ENCODE data around the gene ETS2.

ETS2 gene

GRCh38 chr21:38811257-38811656 is 5.5 kb downstream of the ETS2 start:
- Histone ChIP-seq H3K27ac (ENCODE audit: low read depth, low read length) (peak overlapping the region; percentile 94), H3K4me1 (ENCODE audit: control insufficient read depth, insufficient read depth, low read length) (peaks cover 71% of the 10 kb centered on the region), H3K9me3 (ENCODE audit: control insufficient read depth, insufficient read depth, low read length) (no peaks in the 10 kb centered on the region; the same call in 1 of the 2 replicates), H3K4me3 (ENCODE audit: low read depth, low read length) (peak overlapping the region; percentile 22), H3K36me3 (ENCODE audit: control insufficient read depth, insufficient read depth, low read length) (peaks cover 61% of the 10 kb centered on the region), H3K9ac (ENCODE audit: low read depth, low read length) (no peak overlapping the region), H3K27me3 (ENCODE audit: control insufficient read depth, insufficient read depth, low read length) (no peaks in the 10 kb centered on the region)

- H3K9me3 ChIP-seq (ENCODE audit: control insufficient read depth, insufficient read depth, low read length) = no peaks in the 10 kb centered on the region; the same call in 1 of the 2 replicates
- H3K36me3 ChIP-seq (ENCODE audit: control insufficient read depth, insufficient read depth, low read length) = peaks cover 75% of the 10 kb centered on the region
- no peaks in the 10 kb centered on the region for H3K27me3 ChIP-seq (ENCODE audit: control insufficient read depth, insufficient read depth, low read length)
- no peak overlapping the region for H3K4me3 ChIP-seq (ENCODE audit: low read depth, low read length)
- H3K9ac ChIP-seq (ENCODE audit: low read depth, low read length) = no peak overlapping the region
- H3K27ac ChIP-seq (ENCODE audit: low read depth, low read length) = peak overlapping the region; percentile 94
- peaks cover 62% of the 10 kb centered on the region for H3K4me1 ChIP-seq (ENCODE audit: control insufficient read depth, insufficient read depth, low read length)
Observed at GRCh38 chr21:38813143-38813542, 7.4 kb downstream of the ETS2 start.

GRCh38 chr21:38813547-38813946 is 7.8 kb downstream of the ETS2 start:
- peak overlapping the region; percentile 94 for H3K27ac ChIP-seq (ENCODE audit: low read depth, low read length)
- no peaks in the 10 kb centered on the region for H3K27me3 ChIP-seq (ENCODE audit: control insufficient read depth, insufficient read depth, low read length)
- peaks cover 77% of the 10 kb centered on the region for H3K36me3 ChIP-seq (ENCODE audit: control insufficient read depth, insufficient read depth, low read length)
- no peak overlapping the region for H3K9ac ChIP-seq (ENCODE audit: low read depth, low read length)
- no peaks in the 10 kb centered on the region; the same call in 1 of the 2 replicates for H3K9me3 ChIP-seq (ENCODE audit: control insufficient read depth, insufficient read depth, low read length)
- H3K4me3 ChIP-seq (ENCODE audit: low read depth, low read length) = no peak overlapping the region
- H3K4me1 ChIP-seq (ENCODE audit: control insufficient read depth, insufficient read depth, low read length) = peaks cover 58% of the 10 kb centered on the region

GRCh38 chr21:38814126-38815059 is 8.7 kb downstream of the ETS2 start:
- Histone ChIP-seq H3K9me3 (ENCODE audit: control insufficient read depth, insufficient read depth, low read length) (no peaks in the 10 kb centered on the region; the same call in 1 of the 2 replicates), H3K4me1 (ENCODE audit: control insufficient read depth, insufficient read depth, low read length) (peaks cover 49% of the 10 kb centered on the region), H3K36me3 (ENCODE audit: control insufficient read depth, insufficient read depth, low read length) (peaks cover 85% of the 10 kb centered on the region), H3K27ac (ENCODE audit: low read depth, low read length) (peak overlapping the region; percentile 79), H3K9ac (ENCODE audit: low read depth, low read length) (no peak overlapping the region), H3K27me3 (ENCODE audit: control insufficient read depth, insufficient read depth, low read length) (no peaks in the 10 kb centered on the region), H3K4me3 (ENCODE audit: low read depth, low read length) (no peak overlapping the region)

- peaks cover 89% of the 10 kb centered on the region for H3K36me3 ChIP-seq (ENCODE audit: control insufficient read depth, insufficient read depth, low read length)
- H3K9me3 ChIP-seq (ENCODE audit: control insufficient read depth, insufficient read depth, low read length) = no peaks in the 10 kb centered on the region; the same call in 1 of the 2 replicates
- H3K9ac ChIP-seq (ENCODE audit: low read depth, low read length) = no peak overlapping the region
- no peak overlapping the region for H3K4me3 ChIP-seq (ENCODE audit: low read depth, low read length)
- H3K27me3 ChIP-seq (ENCODE audit: control insufficient read depth, insufficient read depth, low read length) = no peaks in the 10 kb centered on the region
- peak overlapping the region; percentile 79 for H3K27ac ChIP-seq (ENCODE audit: low read depth, low read length)
- H3K4me1 ChIP-seq (ENCODE audit: control insufficient read depth, insufficient read depth, low read length) = peaks cover 43% of the 10 kb centered on the region
Observed at GRCh38 chr21:38815060-38815405, 9.3 kb downstream of the ETS2 start.

- Histone ChIP-seq H3K27me3 (ENCODE audit: control insufficient read depth, insufficient read depth, low read length) (no peaks in the 10 kb centered on the region), H3K4me3 (ENCODE audit: low read depth, low read length) (no peak overlapping the region), H3K27ac (ENCODE audit: low read depth, low read length) (no peak overlapping the region), H3K9me3 (ENCODE audit: control insufficient read depth, insufficient read depth, low read length) (no peaks in the 10 kb centered on the region; the same call in 1 of the 2 replicates), H3K9ac (ENCODE audit: low read depth, low read length) (no peak overlapping the region), H3K36me3 (ENCODE audit: control insufficient read depth, insufficient read depth, low read length) (peaks cover 94% of the 10 kb centered on the region), H3K4me1 (ENCODE audit: control insufficient read depth, insufficient read depth, low read length) (peaks cover 29% of the 10 kb centered on the region)
Observed at GRCh38 chr21:38816400-38816977, 10.8 kb downstream of the ETS2 start.

- Histone ChIP-seq H3K9me3 (ENCODE audit: control insufficient read depth, insufficient read depth, low read length) (no peaks in the 10 kb centered on the region; the same call in 1 of the 2 replicates), H3K27me3 (ENCODE audit: control insufficient read depth, insufficient read depth, low read length) (no peaks in the 10 kb centered on the region), H3K4me3 (ENCODE audit: low read depth, low read length) (no peak overlapping the region), H3K27ac (ENCODE audit: low read depth, low read length) (no peak overlapping the region), H3K36me3 (ENCODE audit: control insufficient read depth, insufficient read depth, low read length) (peaks cover 98% of the 10 kb centered on the region), H3K9ac (ENCODE audit: low read depth, low read length) (no peak overlapping the region), H3K4me1 (ENCODE audit: control insufficient read depth, insufficient read depth, low read length) (peaks cover 19% of the 10 kb centered on the region)
Observed at GRCh38 chr21:38817371-38818324, 11.9 kb downstream of the ETS2 start.

GRCh38 chr21:38818325-38818723 is 12.6 kb downstream of the ETS2 start:
- Histone ChIP-seq H3K4me3 (ENCODE audit: low read depth, low read length) (no peak overlapping the region), H3K27ac (ENCODE audit: low read depth, low read length) (no peak overlapping the region), H3K36me3 (ENCODE audit: control insufficient read depth, insufficient read depth, low read length) (peaks cover 98% of the 10 kb centered on the region), H3K9me3 (ENCODE audit: control insufficient read depth, insufficient read depth, low read length) (no peaks in the 10 kb centered on the region; the same call in 1 of the 2 replicates), H3K9ac (ENCODE audit: low read depth, low read length) (no peak overlapping the region), H3K27me3 (ENCODE audit: control insufficient read depth, insufficient read depth, low read length) (no peaks in the 10 kb centered on the region), H3K4me1 (ENCODE audit: control insufficient read depth, insufficient read depth, low read length) (peaks cover 12% of the 10 kb centered on the region)

- no peak overlapping the region for H3K27ac ChIP-seq (ENCODE audit: low read depth, low read length)
- no peak overlapping the region for H3K9ac ChIP-seq (ENCODE audit: low read depth, low read length)
- H3K4me1 ChIP-seq (ENCODE audit: control insufficient read depth, insufficient read depth, low read length) = peaks cover 3% of the 10 kb centered on the region
- H3K4me3 ChIP-seq (ENCODE audit: low read depth, low read length) = no peak overlapping the region
- H3K27me3 ChIP-seq (ENCODE audit: control insufficient read depth, insufficient read depth, low read length) = no peaks in the 10 kb centered on the region
- no peaks in the 10 kb centered on the region; the same call in 1 of the 2 replicates for H3K9me3 ChIP-seq (ENCODE audit: control insufficient read depth, insufficient read depth, low read length)
- H3K36me3 ChIP-seq (ENCODE audit: control insufficient read depth, insufficient read depth, low read length) = peaks cover 98% of the 10 kb centered on the region
Observed at GRCh38 chr21:38819051-38819718, 13.5 kb downstream of the ETS2 start.

- no peaks in the 10 kb centered on the region; the same call in 1 of the 2 replicates for H3K9me3 ChIP-seq (ENCODE audit: control insufficient read depth, insufficient read depth, low read length)
Observed at GRCh38 chr21:38819719-38820159, 14.0 kb downstream of the ETS2 start.

More at GRCh38 chr21:38819719-38820159, 14.0 kb downstream of the ETS2 start:
- Histone ChIP-seq H3K4me3 (ENCODE audit: low read depth, low read length) (no peak overlapping the region), H3K27ac (ENCODE audit: low read depth, low read length) (no peak overlapping the region), H3K4me1 (ENCODE audit: control insufficient read depth, insufficient read depth, low read length) (no peaks in the 10 kb centered on the region), H3K36me3 (ENCODE audit: control insufficient read depth, insufficient read depth, low read length) (peaks cover 98% of the 10 kb centered on the region), H3K9ac (ENCODE audit: low read depth, low read length) (no peak overlapping the region), H3K27me3 (ENCODE audit: control insufficient read depth, insufficient read depth, low read length) (no peaks in the 10 kb centered on the region)

Data from HUES48 (cell line).